Tibial nerve (tissue), 4 donors: ENCODE measurements around the gene LRRC10.

Experiments used
- EP300 ChIP-seq, 2 donors: sonication (generic); formaldehyde crosslinking; IDR thresholded peaks; one replicate each; pipeline ENCODE4 v1.6.1; 2017; ENCODE audit warnings: antibody characterized with exemption in 2 of 2, mild to moderate bottlenecking in 1 of 2
- POLR2A ChIP-seq, 2 donors: fragments of 450-650 bp; IDR thresholded peaks; one replicate each; pipeline ENCODE4 v1.6.1; 2017; ENCODE audit warnings: antibody characterized with exemption in 2 of 2, mild to moderate bottlenecking in 2 of 2, moderate library complexity in 2 of 2
- TF ChIP-seq, protein P1 (sequence below), 5 experiments: fragments of 200-600 bp in 3 of 5; fragments of 450-650 bp in 2 of 5; sonication (generic) in 3 of 5; IDR thresholded peaks; one replicate each; pipeline ENCODE4 v1.5.1; 2016 to 2019; ENCODE audit warnings: antibody characterized with exemption in 5 of 5, mild to moderate bottlenecking in 3 of 5, moderate library complexity in 2 of 5

DNA sequence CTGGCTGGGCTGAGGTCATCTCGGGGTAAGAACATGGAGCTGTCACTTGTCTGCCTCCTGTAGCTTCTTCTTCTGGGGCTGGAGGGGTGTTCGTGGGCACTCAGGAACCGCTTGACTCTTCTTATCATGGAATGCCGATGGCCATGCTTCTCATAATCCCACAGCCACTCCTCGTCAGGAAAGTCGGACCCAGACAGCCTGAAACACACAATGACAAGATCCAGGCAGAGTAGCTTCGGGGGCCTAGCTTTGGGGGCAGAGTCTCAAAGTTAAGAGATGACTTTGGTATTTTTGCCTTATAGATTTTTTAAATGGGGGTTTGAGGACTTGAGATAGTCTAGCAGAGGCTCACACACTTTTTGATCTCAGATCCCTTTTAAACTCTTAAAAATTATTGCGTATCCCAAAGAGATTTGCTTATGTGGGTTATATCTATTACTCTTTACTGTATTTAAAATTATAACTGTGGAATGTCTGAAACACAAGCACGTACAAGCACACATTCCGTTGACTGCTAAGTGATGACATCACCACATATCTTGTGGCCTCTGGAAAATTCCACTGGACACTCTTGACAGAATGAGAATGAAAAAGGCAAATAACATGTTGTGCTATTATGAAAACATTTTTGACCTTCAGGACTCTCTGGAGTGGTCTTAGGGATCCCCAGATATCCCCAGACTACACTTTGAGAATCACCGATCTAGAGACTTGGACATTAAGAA is 45.1 kb upstream of the LRRC10 start:
- TF ChIP-seq, protein P1, sequence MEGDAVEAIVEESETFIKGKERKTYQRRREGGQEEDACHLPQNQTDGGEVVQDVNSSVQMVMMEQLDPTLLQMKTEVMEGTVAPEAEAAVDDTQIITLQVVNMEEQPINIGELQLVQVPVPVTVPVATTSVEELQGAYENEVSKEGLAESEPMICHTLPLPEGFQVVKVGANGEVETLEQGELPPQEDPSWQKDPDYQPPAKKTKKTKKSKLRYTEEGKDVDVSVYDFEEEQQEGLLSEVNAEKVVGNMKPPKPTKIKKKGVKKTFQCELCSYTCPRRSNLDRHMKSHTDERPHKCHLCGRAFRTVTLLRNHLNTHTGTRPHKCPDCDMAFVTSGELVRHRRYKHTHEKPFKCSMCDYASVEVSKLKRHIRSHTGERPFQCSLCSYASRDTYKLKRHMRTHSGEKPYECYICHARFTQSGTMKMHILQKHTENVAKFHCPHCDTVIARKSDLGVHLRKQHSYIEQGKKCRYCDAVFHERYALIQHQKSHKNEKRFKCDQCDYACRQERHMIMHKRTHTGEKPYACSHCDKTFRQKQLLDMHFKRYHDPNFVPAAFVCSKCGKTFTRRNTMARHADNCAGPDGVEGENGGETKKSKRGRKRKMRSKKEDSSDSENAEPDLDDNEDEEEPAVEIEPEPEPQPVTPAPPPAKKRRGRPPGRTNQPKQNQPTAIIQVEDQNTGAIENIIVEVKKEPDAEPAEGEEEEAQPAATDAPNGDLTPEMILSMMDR (IDR thresholded peaks at IDR 0.05): no peak
- no peak for TF ChIP-seq EP300 (IDR thresholded peaks at IDR 0.05)
- TF ChIP-seq POLR2A (IDR thresholded peaks at IDR 0.05): no peak
